Measurements from ENCODE around the gene AGO1.
"Not testable (repeated sequence)": the region's sequence is repeated elsewhere in the genome, so short reads cannot be mapped to it uniquely, and the experiment has no call there.

Gene AGO1

DNA sequence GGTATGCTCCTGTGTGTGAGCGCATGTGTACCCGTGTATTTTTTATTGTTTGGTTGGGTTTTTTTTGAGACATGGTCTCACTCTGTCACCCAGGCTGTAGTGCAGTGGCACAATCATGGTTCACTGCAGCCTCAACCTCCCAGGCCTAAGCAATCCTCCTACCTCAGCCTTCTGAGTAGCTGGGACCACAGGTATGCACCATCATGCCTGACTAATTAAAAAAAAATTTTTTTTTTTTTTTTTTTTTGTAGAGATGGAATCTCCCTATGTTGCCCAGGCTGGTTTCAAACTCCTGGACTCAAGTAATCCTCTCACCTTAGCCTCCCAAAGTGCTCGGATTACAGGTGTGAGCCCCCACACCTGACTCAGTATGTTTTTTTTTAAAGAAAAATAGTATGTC, 89.6 kb downstream of the AGO1 start:
- DNase-seq (ENCODE audit: low spot score) = not testable (repeated sequence)

- DNase-seq (ENCODE audit: low spot score) = no peak
Observed at GRCh38 chr1:35980090-35980489, 97.1 kb downstream of the AGO1 start.
